G401.6 (cell line): Measurements from ENCODE around the gene KRT84.
"Not testable (repeated sequence)": the region's sequence is repeated elsewhere in the genome, so short reads cannot be mapped to it uniquely, and the experiment has no call there.

ENCODE experiments used
- FAIRE-seq: peaks from 2 replicates; lab custom pipeline; 2012; peaks lifted over from hg19 to GRCh38; lab: Jason Lieb, UNC

The KRT84 gene

DNA sequence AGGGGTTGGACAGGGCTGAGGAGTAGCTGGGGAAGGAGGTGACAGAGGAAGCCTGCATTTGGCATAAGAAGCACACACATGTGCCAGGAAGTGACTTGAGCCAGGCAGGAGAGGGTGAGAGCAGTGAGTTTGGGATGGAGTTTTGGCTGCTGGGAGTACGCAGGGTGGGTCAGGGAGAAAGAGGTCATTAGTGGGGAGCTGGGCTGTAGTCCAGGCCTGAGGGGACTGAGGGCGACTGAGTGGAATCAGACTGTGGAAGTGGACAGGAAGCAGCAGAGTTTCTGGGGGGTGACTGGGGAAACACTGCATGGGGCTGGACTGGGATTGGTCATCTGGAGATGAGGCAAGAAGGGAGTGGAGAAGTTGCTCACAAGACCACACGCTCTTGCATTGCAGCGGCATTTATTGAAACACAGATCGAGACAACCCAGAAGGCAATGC, 25.8 kb downstream of the KRT84 start:
- FAIRE-seq: no peak

GRCh38 chr12:52358575-52359350, 26.7 kb downstream of the KRT84 start:
- no peak for FAIRE-seq

DNA sequence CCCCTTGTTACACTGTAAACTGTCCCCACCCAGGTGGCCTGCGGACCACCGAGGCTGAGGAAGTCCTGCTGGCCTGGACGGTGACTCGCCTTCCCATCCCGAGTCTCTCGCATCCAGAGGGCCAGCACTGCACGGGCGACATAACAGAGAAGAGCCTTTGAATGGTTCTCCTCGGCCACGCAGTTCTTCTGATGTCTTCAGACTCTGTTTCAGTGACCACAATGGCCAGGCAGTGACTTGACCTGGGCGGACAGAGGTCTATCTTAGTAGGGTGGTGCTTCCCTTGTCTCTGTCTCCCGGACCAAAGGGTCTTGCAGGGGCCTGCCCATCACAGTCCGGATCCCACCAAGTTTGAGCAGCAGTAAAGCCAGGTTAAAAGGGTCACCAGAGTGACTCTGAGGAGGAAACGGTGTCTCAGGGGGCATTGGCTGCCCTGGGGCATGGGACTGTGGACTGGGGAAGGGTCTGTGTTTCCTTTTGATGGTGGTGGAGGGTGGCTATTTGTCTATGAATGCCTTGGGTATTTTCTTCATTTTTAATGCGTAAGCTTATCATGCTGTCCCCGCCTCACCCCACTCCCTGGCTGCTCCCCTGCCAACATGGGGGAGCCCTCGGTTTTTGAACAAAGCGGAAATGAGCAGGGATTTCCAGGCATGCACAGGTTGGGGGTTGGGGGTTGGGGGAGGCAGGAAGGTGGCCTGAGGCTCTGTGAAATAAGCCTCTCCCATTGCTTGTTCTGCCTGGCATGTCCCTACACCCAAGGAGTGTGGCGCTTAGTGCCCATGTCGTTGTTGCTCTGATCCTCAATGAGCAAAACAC, 28.5 kb downstream of the KRT84 start:
- no peak for FAIRE-seq

DNA sequence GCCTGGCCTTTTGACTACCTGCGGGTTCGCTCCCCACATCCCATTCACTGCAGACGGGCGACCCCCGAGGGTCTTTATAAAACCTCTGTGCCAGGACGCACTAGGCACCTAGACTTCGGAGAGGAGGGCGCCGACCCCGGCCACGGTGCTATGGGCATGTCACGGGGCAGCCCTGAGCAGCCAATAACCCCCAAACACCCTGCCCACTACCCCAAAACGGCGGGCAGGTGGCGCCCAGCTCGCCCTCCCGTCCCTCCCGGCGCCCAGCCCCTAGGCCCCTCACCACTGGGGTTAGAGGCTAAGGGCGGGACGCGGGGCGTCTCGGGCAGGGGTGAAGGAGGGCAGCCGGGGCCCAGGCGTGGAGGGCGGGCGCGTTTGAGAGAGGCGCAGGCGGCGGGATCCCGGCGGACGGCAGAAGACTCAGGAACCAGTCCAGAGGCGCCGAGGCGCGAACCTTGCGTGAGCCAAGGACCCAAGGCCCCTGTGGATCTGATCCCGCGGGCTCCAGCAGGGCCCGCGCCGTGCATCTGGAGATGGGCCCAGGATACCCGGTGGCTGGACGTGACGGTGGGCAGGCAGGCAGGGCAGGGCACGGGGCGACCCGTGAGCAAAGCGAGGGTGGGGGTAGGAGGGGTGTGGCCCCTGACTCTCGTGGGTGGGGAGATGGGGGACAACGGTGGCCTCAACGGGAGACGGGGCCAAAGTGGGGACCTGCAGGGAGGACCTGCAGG, 29.3 kb downstream of the KRT84 start:
- no peak for FAIRE-seq

- FAIRE-seq: no peak
These were observed 30.3 kb downstream of the KRT84 start for GRCh38 chr12:52355176-52355575.

DNA sequence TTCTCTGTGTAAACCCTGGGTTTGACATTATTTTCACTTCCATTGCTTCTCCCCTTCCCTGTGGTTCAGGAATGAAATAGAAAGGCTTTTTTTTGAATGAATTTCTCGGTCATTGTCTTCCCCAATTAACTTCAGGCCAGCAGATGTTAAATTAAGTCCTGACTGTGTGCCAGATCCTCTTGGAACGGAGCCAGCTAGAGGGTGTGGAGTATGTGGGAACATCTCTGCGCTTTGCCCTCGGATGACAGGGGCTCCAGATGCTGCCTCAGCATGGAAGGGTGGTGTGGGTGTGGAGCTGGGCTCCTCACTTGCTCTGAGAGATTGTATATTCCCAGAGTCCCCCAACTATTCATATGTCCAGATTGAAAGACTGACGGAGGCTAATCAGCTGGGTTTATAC, 31.3 kb downstream of the KRT84 start:
- no peak for FAIRE-seq

DNA sequence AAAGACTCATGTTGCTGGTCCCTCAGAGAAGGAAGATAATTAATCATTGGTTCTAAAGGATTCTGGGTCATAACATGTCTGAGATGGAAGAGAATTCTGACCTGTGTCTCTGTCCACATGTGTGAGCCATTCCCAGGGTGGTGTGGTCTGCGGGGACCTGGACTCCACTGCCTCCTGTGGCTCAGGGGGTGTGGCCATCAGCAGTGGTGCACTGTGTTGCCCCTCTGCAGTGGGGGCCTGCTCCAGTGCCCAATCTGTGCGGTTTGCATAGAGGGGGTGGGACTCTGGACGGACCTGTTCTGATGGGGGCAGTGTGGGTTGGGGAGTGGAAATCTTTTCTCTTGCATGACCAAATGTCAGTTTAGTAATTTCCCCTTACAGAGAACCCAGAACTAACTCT, 31.7 kb downstream of the KRT84 start:
- FAIRE-seq: no peak

- FAIRE-seq: no peak
These were observed 32.5 kb downstream of the KRT84 start for GRCh38 chr12:52352951-52353350.

DNA sequence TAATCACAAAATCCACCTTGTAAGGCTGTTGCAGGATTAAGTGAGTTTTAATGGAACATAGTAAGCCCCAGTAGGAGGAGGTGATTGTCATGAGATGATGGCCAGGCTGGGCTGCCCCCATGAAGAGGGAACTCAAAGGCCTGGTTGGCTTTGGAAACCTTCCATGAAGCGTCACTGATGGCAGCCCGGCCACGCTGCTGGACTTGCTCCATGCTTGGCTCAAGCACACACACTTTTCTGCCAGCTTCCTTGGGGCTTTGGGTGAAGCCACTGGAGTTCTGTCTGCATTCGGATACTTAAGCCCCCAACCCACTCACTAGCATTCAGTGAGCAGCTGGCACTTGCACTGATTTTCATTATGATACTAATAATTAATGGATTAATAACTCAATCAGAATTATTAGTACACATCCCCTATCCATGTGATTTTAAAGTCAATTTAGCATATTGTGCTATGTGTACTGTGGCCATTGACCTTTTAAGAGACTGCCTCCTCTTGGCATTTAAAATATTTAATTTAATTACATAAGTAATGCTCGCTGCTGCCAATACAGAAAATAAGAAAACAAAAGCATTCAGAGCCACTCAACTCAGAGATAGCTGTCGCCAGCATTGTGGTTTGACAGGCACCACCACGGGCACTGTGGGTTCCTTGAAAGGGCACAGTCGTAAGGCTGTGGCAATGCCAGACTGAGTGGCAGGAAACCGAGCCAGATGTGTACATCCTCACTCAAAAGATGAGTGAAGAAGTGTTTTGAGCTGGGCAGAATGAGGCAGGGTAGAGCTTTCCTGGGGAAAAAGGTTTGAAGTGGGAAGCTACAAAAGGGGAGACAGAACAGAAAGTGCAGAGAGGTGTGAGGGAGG, 34.0 kb downstream of the KRT84 start:
- no peak for FAIRE-seq

GRCh38 chr12:52350786-52351185, 34.7 kb downstream of the KRT84 start:
- FAIRE-seq: no peak

DNA sequence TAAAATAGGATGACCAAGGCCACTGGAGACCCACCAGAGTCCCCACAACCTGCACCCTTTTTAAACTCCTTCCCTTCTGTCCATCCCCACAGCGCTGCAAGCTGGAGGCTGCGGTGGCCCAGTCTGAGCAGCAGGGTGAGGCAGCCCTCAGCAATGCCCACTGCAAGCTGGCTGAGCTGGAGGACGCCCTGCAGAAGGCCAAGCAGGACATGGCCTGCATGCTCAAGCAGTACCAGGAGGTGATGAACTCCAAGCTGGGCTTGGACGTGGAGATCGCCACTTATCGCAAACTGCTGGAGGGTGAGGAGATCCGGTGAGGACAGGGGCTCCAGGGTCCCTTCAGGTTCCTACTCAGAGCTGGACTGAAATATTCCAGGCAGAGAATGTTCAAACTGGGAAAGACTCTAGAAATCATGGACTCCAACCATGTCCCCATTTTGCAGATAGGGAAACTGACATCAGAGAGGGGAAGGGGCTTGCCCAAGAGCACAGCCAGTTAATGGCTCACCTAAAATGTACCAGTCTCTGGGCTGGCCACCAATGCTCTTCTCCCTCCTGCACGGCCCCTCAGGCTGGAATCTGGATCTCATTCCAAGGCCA, 35.3 kb downstream of the KRT84 start:
- no peak for FAIRE-seq

DNA sequence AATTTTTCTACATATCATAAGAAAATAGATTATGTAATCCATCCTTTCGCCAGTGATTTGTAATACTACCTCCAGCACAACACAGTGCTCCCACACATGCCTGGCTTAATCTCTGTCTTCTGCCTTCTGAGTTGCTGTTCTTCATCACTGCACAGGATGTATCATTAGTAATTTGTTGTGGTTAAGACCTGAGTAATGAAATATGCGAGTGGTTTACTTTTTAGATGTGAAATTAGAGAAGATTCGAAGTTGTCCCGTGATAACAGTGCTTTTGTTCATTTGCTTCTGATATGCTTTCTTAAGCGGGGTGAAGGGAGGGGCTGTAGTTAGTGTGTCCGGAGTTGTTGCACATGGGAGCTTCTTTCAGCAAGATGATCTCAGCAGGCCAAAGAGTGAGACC, 36.3 kb downstream of the KRT84 start:
- no peak for FAIRE-seq

GRCh38 chr12:52347551-52348510, 37.6 kb downstream of the KRT84 start:
- no peak for FAIRE-seq

DNA sequence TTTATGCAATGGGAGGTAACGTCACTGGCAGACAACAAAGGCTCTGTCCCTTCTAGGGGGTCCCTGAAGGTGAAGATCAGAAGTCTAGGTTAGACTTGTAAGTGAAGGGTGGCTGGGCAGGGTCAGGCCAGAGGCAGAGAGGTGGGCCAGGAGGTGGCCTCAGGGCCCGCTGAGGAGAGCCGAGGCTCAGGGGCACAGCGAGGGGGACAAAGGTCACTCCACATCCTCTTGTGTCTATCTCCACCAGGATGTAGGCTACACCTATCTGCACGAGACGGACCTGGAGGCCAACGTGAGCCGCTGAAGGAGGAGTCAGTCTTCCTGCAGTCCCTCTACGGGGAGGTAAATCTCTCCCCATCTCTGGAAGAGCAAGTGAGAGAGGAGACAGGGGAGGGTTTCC, 38.4 kb downstream of the KRT84 start:
- no peak for FAIRE-seq

GRCh38 chr12:52346593-52346992, 38.9 kb downstream of the KRT84 start:
- FAIRE-seq: no peak

DNA sequence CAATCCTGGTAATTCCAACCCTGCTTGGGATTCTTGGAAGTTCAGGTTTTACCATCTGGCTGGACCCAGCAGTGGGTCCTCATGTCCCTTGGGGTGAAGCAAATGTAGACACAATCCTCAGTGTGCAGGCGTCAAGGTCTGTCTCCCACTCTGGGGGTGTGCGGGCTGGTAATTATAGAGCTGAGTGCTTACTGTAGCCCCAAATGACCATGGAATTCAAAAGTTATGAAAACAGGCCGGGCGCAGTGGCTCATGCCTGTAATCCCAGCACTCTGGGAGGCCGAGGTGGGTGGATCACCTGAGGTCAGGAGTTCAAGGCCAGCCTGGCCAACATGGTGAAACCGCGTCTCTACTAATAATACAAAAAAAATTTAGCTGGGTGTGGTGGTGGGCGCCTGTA, 40.4 kb downstream of the KRT84 start:
- not testable (repeated sequence) for FAIRE-seq

GRCh38 chr12:52344111-52344510, 41.3 kb downstream of the KRT84 start:
- no peak for FAIRE-seq

- FAIRE-seq: no peak
These were observed 41.9 kb downstream of the KRT84 start for GRCh38 chr12:52343550-52343949.

- FAIRE-seq: no peak
These were observed 42.5 kb downstream of the KRT84 start for GRCh38 chr12:52342781-52343490.
